PFSK-1 (cell line): ENCODE results near the gene SLC9A5.

Experiments used
- FOXP2 ChIP-seq: optimal IDR thresholded peaks from 2 replicates; pipeline ENCODE3; 2011; ENCODE audit warnings: borderline replicate concordance, control low read depth, inconsistent platforms; ENCODE audit not compliant: insufficient read depth; ENCODE audit errors: extremely low read length, extremely low read depth
- POLR2AphosphoS5 ChIP-seq: IDR thresholded peaks from 2 replicates; pipeline ENCODE4 v1.6.1; 2012; ENCODE audit warnings: low read depth, mild to moderate bottlenecking, control low read depth, low read length, moderate library complexity
- SIN3A ChIP-seq: IDR thresholded peaks from 2 replicates; pipeline ENCODE4 v1.6.1; 2012; ENCODE audit warnings: mild to moderate bottlenecking, low read length, moderate library complexity, borderline replicate concordance; ENCODE audit not compliant: insufficient read depth
- TAF1 ChIP-seq: IDR thresholded peaks from 2 replicates; pipeline ENCODE4 v1.6.1; 2012; ENCODE audit warnings: low read length, control low read depth, borderline replicate concordance; ENCODE audit not compliant: insufficient read depth
- TF ChIP-seq, protein P1 (sequence below), 2 experiments: IDR thresholded peaks; 2 replicates each; pipeline versions ENCODE4 v1.6.1 to v1.8.0; 2011 to 2012; ENCODE audit warnings: low read depth in 2 of 2, low read length in 2 of 2, control low read depth in 1 of 2, inconsistent platforms in 1 of 2, mild to moderate bottlenecking in 1 of 2, moderate library complexity in 1 of 2; ENCODE audit not compliant: insufficient read depth in 1 of 2

Gene SLC9A5

DNA sequence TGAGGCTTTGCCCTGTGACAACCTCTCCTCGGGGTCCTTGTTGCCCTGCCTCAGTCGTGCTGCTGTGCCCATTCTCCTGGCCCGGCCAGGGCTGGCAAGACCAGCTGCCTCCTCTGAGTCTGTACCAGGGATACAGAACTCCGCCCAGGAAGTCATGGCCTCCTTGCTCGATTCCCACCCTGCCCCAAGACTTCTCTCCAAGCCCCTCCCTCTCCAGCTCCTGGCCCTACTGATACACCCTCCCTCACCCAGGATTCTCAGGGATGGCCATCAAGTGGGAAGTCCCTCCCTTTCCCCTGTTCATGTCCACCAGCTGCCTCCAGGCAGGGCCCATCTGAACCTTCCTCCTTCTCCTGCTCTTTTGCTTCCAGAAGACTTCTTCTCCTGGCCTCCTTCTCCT is 33.1 kb upstream of the SLC9A5 start:
- TF ChIP-seq TAF1, result no peak
- TF ChIP-seq POLR2AphosphoS5, result no peak
- TF ChIP-seq, protein P1, sequence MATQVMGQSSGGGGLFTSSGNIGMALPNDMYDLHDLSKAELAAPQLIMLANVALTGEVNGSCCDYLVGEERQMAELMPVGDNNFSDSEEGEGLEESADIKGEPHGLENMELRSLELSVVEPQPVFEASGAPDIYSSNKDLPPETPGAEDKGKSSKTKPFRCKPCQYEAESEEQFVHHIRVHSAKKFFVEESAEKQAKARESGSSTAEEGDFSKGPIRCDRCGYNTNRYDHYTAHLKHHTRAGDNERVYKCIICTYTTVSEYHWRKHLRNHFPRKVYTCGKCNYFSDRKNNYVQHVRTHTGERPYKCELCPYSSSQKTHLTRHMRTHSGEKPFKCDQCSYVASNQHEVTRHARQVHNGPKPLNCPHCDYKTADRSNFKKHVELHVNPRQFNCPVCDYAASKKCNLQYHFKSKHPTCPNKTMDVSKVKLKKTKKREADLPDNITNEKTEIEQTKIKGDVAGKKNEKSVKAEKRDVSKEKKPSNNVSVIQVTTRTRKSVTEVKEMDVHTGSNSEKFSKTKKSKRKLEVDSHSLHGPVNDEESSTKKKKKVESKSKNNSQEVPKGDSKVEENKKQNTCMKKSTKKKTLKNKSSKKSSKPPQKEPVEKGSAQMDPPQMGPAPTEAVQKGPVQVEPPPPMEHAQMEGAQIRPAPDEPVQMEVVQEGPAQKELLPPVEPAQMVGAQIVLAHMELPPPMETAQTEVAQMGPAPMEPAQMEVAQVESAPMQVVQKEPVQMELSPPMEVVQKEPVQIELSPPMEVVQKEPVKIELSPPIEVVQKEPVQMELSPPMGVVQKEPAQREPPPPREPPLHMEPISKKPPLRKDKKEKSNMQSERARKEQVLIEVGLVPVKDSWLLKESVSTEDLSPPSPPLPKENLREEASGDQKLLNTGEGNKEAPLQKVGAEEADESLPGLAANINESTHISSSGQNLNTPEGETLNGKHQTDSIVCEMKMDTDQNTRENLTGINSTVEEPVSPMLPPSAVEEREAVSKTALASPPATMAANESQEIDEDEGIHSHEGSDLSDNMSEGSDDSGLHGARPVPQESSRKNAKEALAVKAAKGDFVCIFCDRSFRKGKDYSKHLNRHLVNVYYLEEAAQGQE (IDR thresholded peaks at IDR 0.05; ENCODE audit: insufficient read depth in 1 of 2, low read depth in 2 of 2, low read length in 2 of 2), result no peak
- no peak for TF ChIP-seq SIN3A
- no peak for TF ChIP-seq FOXP2

DNA sequence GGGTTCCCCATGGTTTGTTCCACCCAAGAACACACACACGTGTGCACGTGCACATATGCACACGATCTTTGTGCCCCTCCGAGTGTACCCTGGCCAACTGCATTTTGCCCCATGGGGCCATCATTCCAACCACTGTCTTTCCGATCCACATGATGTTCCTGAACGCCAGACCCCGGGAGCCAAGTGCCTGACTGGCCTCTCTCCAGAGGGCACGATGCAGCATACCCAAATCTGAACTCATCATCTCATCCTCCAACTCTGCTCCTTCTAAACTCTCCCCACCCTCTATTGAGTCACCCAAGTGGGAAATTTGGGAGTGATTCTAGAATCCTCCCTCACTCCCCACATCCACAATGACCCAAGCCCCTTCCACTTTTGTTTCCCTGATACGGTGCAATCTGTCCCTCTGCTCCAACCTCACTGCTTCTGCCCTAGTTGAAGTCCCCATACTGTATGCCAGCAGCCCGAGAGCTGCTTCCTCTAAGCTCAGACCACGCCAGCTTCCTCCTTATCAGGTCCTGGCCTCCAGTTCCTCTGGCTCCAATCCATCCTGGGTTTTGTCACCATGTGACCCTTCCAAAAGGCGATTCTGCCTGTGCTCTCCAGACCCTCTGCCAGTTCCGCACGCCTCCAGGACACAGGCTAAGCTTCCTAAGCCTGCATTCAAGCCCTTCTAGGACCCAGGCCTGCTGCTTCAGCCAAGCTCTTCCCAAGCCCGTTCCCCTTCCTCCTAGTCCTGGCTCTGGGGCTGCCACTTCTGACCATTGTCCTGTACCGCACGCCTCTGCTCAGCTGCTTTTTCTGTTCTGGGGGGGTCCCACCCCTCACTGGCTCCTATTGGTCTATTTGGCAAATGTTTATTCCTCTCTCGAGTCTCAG is 31.9 kb upstream of the SLC9A5 start:
- TF ChIP-seq POLR2AphosphoS5 (no peak), FOXP2 (no peak), TAF1 (no peak), SIN3A (no peak)
- TF ChIP-seq, protein P1 (IDR thresholded peaks at IDR 0.05; ENCODE audit: insufficient read depth in 1 of 2, low read depth in 2 of 2, low read length in 2 of 2), result no peak

DNA sequence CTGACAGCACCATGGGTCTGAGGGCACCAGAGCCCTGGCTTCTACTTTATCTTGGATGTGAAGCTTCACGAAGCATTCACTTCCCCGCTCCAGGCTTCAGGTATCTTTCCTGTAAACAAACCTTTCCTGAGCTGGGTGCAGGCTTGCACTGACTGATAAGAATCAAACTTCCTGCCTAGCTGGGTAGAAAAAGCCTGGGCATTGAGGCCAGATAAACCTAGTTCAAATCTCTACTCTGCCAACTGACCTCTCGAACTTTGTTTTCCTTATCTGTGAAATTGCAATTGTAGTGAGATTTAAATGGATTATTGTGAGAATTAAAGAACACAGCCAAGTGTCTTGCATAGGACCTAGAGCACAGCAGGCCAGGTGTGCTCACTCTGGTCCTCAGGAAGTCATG is 24.8 kb upstream of the SLC9A5 start:
- TF ChIP-seq FOXP2, result no peak
- TF ChIP-seq TAF1, result no peak

DNA sequence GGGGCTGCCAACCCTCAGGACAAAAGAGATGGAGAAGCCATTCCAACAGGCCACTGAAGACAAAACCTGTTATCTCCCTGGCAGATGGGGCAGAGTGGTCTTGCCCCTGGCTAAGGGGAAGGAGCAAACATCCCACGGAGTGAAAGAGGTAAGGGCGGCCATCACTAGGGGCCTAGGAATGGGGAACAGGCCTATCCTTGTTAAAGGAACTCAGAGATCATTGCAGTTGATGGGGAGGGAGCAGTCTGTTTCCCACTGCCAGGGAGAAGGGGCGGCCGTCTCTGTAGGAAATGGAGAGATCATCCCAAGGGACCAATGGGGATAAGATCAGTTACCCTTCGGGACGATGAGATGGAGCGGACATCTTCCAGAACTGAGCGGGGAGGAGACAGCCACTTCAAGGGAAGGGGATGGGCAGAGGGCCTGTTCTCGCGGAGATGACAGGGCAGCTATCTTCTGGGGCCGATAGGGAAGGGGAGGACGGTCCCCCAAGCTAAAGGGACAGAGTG is 22.4 kb upstream of the SLC9A5 start:
- TF ChIP-seq SIN3A (no peak), POLR2AphosphoS5 (no peak), FOXP2 (no peak), TAF1 (no peak)
- TF ChIP-seq, protein P1 (IDR thresholded peaks at IDR 0.05; ENCODE audit: insufficient read depth in 1 of 2, low read depth in 2 of 2, low read length in 2 of 2), result no peak

DNA sequence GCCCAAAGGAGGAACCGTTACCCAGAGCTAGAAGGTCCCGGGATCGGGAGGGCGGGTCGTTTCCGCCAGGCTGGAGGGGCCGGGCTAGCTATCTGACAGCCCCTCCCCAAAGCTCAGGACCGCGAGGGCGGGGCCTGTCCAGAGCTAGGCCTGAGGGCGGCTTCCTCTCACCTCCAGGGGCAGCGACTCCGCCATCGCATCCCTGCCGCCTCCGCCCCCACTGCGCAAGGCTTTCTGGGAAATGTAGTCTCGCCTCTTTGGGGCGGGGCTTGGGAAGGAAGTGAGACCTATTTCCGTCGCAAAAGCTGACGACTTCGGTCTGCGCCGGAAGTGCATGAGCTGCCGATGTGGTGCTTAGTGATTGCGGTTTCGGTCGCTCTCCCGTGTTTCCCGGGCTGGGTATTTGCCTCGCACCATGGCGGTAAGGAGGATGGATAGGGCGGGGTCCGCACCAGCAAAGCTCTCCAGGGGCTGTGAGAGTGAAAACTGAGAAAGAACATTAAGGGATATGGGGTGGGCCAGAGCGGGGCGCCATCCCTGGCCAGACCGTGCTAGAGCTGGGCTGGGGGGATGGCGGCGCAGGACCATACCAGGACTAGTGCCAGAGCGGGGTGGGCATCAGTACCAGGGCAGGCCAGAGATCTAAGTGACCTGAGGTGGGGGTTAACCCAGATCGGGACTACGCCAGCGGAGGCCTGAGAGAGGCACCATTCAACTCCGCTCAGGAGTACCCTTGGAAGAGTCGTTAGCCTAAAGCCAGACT is 21.8 kb upstream of the SLC9A5 start, which contains the start of gene TMEM208:
TMEM208 (plus strand) TSS at position 327 of the 763 bp plus-strand sequence; CDS start at position 416, 89 bp downstream.
- TF ChIP-seq, protein P1 (IDR thresholded peaks at IDR 0.05; ENCODE audit: insufficient read depth in 1 of 2, low read depth in 2 of 2, low read length in 2 of 2), result 0 out of 4 replicates have a peak, but pooled peaks of 1 of the 2 experiments have one; percentile 20
- TF ChIP-seq TAF1 (peak; percentile 43; the same call in 1 of the 2 replicates), POLR2AphosphoS5 (peak; percentile 70), FOXP2 (peak; percentile 62), SIN3A (0 out of 2 replicates have a peak, but pooled peaks have one; percentile 29)
